SK-N-DZ (cell line): ENCODE results near the gene GPR17.

Source experiments
- DNase-seq: peaks from one replicate; pipeline ENCODE4 v3.0.0-alpha.2; 2015; ENCODE audit warnings: low spot score

GPR17 gene

GRCh38 chr2:127614731-127615130 lies 31.2 kb upstream of the GPR17 start:
- no peak for DNase-seq

DNA sequence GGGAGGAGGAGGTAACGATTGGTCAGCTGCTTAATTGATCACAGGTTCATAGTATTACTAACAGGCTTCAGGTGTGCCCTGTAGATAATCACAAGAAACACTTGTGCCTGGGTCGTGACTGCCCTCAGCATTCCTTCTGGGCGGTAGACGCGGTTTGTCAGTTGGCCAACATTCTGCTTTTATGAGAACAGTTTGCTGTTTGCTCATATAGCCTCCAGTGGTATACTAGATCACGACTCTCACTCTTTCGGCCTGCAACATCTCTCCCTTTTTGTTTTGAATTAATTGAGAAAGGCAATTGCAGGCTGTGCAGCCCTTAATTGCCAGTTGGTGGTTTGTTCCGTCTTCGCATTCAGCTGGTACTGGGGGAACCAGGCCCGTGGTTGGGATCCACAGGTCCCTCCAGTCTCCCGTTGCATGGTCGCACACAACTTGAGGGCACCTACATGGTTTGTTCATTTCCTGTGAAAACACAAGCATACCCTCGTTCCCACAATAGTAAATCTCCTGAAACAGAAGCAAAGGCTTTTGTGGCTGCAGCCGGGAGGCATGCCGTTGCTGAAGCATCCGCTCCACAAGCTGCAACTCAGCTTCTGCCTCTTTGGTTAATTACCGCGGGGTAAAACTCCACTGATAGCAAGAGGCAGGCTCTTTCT lies 30.3 kb upstream of the GPR17 start:
- DNase-seq, result no peak

DNA sequence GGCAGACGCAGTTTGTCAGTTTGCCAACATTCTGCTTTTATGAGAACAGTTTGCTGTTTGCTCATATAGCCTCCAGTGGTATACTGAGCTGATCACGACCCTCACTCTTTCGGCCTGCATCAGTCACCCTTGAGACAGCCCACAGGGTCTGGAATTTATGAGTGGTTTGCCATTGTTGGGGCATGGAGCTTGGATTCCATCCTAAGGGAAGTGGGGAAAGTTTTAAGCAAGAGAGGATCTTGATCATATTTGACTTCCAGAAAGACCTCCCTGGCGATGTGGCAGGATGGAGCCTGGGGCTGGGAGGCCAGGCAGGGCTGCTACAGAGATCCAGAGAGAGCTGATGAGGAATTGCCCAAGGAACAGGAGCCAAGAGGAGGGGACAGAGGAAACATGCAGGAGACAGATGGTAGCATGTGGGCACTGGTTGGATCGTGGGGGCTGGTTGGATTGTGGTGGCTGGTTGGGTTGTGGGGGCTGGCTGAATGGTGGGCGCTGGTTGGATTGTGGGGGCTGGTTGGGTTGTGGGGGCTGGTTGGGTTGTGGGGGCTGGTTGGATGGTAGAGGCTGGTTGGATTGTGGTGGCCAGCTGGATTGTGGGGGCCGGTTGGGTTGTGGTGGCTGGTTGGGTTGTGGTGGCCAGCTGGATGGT lies 27.3 kb upstream of the GPR17 start:
- DNase-seq, result no peak

GRCh38 chr2:127619203-127619590 lies 26.8 kb upstream of the GPR17 start:
- DNase-seq, result no peak

DNA sequence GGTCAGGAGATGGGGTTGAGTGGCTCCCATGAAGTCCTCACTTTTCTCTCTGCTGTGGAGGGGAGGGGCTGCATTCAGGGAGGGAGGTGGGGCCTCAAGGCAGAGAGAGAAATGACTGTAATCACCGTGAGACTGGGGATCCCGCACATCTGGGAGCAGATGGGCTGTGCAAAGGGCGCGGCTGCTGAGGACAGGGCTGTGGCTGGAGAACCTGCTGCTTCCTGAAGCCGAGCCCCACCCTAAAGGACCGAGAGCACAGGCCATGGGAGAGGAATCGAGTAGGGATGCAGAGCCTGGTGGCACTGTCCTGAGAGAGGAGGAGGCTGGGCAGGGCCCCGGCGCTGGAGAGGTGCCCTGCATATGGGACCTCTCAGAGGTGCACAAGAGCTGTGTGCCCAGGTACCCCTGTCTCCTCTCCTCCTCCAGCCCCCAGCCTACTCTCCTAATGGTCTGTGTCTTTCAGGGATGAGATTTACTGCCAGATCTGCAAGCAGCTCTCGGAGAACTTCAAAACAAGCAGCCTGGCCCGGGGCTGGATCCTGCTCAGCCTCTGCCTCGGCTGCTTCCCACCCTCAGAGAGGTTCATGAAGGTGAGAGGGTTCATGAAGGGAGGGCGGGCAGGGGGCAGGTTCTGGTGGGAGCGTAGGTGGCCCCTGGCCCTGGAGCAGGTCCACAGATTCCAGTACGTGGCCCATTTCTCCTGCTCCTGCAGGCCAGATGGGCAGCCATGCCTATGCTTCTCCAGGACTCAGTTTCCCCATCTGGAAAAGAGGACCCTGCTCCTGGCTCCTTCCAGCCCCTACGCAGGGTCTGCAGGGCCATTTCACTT lies 25.9 kb upstream of the GPR17 start:
- DNase-seq, result no peak

DNA sequence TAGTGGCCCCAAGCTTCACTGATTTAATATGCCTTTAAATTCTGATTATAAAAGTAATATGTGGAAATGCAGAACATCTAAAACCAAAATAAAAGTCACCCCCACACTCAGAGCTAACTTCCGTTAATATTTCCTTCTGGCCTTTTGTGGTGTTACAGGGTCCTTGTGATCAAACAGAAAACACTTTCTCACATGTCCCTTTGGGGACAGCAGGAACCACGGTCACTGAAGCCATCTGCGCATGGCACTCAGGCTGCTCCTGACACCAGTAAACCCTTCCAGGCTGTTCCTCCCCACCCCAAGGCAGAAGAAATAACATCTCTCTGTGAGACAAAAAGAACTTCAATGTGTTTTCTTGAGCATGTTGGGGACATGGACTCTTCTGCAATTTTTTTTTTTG lies 25.1 kb upstream of the GPR17 start:
- no peak for DNase-seq

GRCh38 chr2:127621981-127622431 lies 23.9 kb upstream of the GPR17 start:
- no peak for DNase-seq

GRCh38 chr2:127622561-127623387 lies 23.2 kb upstream of the GPR17 start:
- no peak for DNase-seq

DNA sequence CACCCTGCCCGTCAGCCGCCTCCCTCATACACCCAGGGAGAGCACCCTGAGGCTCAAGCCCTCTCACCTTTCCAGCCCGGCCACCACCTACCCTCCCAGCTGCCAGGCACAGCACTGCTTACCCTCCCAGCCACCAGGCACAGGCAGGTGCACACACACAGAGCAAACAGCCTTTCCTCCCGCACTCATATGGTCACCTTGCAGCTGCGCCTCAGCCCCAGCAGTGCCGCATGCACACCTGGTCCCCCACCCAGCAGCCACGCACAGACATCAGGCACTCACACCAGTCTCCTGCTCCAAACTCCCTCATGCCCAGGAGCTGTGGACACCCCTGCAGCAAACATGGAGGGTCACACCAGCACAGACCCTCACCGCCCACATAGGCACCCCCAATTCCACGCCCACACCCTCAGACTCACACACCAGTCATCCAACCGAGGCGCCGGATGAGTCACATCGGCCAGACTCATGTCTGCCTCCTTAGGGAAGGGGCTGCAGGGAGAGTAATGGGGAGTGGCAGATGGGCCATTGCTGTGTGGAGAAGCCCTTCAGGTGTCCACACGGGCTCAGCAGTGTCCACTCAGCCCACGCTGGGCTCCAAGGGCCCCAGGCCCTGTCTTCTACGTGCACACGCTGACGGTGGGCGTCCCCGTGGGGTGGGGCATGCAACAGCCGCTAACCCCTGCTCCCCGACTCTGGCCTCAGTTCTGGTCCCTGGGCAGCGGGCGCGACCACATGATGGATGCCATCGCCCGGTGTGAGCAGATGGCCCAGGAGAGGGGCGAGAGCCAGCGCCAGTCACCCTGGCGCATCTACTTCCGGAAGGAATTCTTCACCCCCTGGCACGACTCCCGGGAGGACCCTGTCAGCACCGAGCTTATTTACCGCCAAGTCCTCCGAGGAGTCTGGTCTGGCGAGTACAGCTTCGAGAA lies 22.3 kb upstream of the GPR17 start:
- no peak for DNase-seq

- no peak for DNase-seq
Measured at GRCh38 chr2:127624320-127624755, 21.6 kb upstream of the GPR17 start.

DNA sequence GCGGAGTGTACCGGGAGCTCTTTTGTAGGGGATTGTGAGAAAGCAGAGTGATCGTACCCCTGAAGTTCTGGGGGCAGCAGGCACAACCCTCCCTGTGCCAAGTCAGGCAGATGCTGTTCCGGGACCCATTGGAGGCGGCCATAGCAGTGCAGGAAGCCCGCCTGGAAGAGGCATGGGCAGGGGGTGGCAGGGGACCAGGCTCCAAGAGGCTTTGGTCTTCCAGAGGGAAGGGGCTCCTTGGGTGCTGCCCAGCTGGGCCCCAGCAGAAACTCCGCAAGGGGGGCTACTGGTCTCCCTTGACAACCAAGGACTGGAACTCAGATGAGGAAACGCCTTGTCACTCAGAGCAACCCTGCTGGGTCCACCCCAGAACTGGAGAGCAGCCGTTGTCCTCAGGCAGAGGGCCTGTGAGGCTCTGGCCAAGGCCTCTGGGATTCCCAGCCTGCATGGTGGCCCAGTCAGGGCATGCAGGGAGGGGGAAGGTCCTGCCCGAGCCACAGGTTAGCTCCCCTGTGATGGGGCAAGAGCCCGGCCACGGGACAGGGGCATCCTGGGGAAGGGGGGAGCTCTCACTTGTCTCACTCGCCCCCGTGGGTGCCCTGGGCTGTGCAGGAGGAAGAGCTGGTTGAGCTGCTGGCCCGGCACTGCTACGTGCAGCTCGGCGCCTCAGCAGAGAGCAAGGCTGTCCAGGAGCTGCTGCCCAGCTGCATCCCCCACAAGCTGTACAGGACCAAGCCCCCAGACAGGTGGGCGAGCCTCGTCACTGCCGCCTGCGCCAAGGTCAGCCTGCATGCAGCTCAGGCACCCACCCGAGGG lies 21.0 kb upstream of the GPR17 start:
- no peak for DNase-seq

GRCh38 chr2:127625572-127625951 lies 20.4 kb upstream of the GPR17 start:
- DNase-seq, result no peak

GRCh38 chr2:127626175-127626574 lies 19.8 kb upstream of the GPR17 start:
- no peak for DNase-seq

DNA sequence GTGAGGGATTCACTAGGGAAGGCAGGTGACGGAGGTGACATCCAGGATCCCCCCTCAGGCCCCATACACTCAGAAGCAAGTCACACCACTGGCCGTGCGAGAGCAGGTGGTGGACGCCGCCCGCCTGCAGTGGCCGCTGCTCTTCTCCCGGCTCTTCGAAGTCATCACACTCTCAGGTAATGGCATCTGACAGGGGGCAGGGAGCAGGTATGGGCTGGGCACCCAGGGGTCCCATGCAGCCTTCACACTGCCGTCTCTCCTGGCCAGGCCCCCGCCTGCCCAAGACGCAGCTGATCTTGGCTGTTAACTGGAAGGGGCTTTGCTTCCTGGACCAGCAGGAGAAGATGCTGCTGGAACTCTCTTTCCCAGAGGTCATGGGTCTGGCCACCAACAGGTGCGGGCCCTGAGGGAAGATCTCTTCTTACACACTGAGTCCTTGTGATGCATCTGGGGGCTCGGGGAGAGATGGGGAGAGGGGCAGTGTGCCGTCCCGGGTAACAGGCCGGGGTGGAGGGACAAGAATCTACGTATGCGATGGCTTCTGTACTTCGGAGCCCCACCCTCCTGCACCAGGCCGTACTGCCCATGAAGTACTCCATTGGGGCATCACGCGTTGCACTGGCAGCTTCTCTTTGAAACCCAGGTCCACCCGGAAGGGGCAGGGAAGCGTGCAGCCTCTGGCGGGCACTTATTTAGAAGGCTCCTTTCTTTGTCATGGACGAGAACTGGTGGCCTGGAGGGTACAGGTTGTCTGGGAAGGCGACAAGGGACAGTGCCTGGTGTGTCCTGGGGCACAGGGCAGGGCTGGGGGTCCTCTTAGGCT lies 18.8 kb upstream of the GPR17 start:
- no peak for DNase-seq

DNA sequence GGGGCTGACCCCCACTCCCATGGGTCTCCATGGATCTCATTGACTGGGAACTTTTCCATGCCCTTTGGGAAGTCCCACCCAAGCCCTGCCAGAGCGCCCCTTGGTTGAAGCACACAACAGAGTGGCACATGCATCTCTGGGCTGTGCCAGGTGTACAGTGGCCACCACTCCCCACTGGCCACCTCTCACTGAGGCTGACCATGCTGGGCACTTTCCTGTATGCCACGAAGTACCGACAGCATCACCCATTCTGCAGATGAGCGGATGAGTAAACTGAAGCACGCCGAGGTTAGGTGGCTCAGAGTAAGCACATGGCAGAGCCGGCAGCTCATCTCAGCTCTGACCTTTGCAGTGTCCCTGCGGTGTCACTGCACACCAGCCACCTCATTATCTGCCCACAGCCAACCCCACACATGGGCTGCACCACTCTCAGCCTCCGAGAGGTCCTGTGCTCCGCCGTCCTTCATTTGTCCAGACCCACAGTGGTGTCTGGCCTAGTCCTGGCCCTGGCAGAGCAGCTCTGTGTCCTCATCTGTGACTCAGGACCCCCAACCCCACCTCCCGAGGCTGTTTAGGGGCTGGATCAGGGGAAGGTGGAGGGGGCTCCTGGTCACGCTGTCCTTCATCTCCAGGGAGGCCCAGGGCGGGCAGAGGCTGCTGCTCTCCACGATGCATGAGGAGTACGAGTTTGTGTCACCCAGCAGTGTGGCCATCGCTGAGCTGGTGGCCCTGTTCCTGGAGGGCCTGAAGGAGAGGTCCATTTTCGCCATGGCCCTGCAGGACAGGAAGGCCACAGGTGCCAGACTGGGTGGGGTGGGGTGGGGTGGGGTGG lies 18.0 kb upstream of the GPR17 start:
- no peak for DNase-seq

- DNase-seq, result no peak
Measured at GRCh38 chr2:127628767-127629614, 17.0 kb upstream of the GPR17 start.

DNA sequence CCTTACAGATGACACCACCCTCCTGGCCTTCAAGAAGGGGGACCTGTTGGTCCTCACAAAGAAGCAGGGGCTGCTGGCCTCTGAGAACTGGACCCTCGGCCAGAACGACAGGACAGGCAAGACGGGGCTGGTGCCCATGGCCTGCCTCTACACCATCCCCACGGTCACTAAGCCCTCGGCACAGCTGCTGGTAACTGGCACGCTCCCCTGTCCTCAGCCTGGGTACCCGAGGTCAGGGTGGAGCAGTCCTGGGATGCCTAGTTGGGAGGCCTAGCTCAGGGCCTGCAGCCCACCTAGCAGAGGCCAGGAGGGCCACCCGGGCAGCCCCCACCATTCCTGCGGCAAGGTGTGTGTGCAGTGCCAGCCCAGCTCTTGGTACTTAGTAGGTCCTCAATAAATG lies 16.3 kb upstream of the GPR17 start:
- no peak for DNase-seq
